H1 (cell line): ENCODE results near the gene TBC1D24. TPM values are rescaled to one million over a fixed set of nuclear protein-coding genes. Genes with fewer than 3 reads are reported as not detected.

ENCODE experiments used
- CHD1 ChIP-seq: IDR thresholded peaks from 2 replicates; pipeline ENCODE4 v1.6.1; 2012; ENCODE audit warnings: low read depth, low read length, improper control_type of control experiment
- CREB1 ChIP-seq: IDR thresholded peaks from 2 replicates; pipeline ENCODE4 v1.6.1; 2012; ENCODE audit warnings: inconsistent platforms
- EZH2 ChIP-seq: fragments of 200-600 bp; sonication (generic); IDR thresholded peaks from 2 replicates; pipeline ENCODE4 v1.7.1; 2012; ENCODE audit warnings: low read depth, mild to moderate bottlenecking, moderate library complexity, low read length, inconsistent platforms; ENCODE audit not compliant: severe bottlenecking
- GABPA ChIP-seq: IDR thresholded peaks from 2 replicates; pipeline ENCODE4 v1.6.1; 2011; ENCODE audit warnings: mild to moderate bottlenecking, low read length, moderate library complexity, borderline replicate concordance; ENCODE audit not compliant: insufficient read depth
- KDM5A ChIP-seq: fragments of 200-600 bp; IDR thresholded peaks from 2 replicates; pipeline ENCODE4 v1.7.1; 2012; ENCODE audit warnings: mild to moderate bottlenecking, low read length, inconsistent platforms, mixed read lengths
- POLR2A ChIP-seq, 2 experiments: IDR thresholded peaks; 1 replicate in 1 of 2; 2 replicates in 1 of 2; pipeline ENCODE4 v1.6.1; 2011; ENCODE audit warnings: low read depth in 2 of 2, low read length in 2 of 2, mild to moderate bottlenecking in 2 of 2; ENCODE audit errors: control extremely low read depth in 1 of 2
- POLR2AphosphoS5 ChIP-seq: IDR thresholded peaks from 2 replicates; pipeline ENCODE4 v1.6.1; 2011; ENCODE audit warnings: low read depth, low read length
- RNF2 ChIP-seq: fragments of 200-900, 300-1000 bp; sonication (generic); IDR thresholded peaks from 2 replicates; pipeline ENCODE4 v1.7.1; 2016; ENCODE audit warnings: borderline replicate concordance, low read depth, mild to moderate bottlenecking, antibody characterized with exemption, low read length; ENCODE audit not compliant: poor library complexity, severe bottlenecking; ENCODE audit errors: missing control alignments
- SIRT6 ChIP-seq: IDR thresholded peaks from one replicate; pipeline ENCODE4 v1.7.1; 2012; ENCODE audit warnings: low read length, inconsistent platforms
- ZNF274 ChIP-seq: IDR thresholded peaks from 2 replicates; pipeline ENCODE4 v1.7.0; 2012; ENCODE audit warnings: low read length, borderline replicate concordance; ENCODE audit errors: extremely low read depth
- polyA plus RNA-seq, 7 experiments: library from polyadenylated mRNA; depleted of rRNA in 3 of 7; stranded (reverse) in 5 of 7; unstranded in 2 of 7; fragments of >200 nt in 5 of 7; fragments of 200-250 nt in 2 of 7; gene quantifications; 1 replicate in 5 of 7; 2 replicates in 1 of 7; 4 replicates in 1 of 7; pipeline versions ENCODE4 v1.2.1 to v1.2.3, GENCODE V29; 2011 to 2013; ENCODE audit warnings: missing spikeins in 2 of 7, mixed read lengths in 2 of 7
- total RNA-seq: library from RNA; stranded (reverse); fragmentation: NEBNext Ultra II Directional; extraction: Animal tissue kit (Norgen Biotek cat#: 25700); gene quantifications from 2 replicates; pipeline ENCODE4 v1.2.1, GENCODE V29; 2021
- TF ChIP-seq, protein P1 (sequence below): fragments of 300-600 bp; sonication (generic); IDR thresholded peaks from 2 replicates; pipeline ENCODE4 v1.7.1; 2012; ENCODE audit warnings: low read length, moderate library complexity, mild to moderate bottlenecking, inconsistent platforms; ENCODE audit not compliant: insufficient replicate concordance
- TF ChIP-seq, protein P2 (sequence below): IDR thresholded peaks from 2 replicates; pipeline ENCODE4 v1.6.1; 2011; ENCODE audit warnings: low read depth, mild to moderate bottlenecking, low read length; ENCODE audit not compliant: insufficient read depth

TBC1D24 gene
- total and polyA plus RNA-seq, 2 of the 8 experiments (the other 6 are each of a cell fraction or from before 2014, with no cell fraction given): 8.7 to 21.5 TPM

DNA sequence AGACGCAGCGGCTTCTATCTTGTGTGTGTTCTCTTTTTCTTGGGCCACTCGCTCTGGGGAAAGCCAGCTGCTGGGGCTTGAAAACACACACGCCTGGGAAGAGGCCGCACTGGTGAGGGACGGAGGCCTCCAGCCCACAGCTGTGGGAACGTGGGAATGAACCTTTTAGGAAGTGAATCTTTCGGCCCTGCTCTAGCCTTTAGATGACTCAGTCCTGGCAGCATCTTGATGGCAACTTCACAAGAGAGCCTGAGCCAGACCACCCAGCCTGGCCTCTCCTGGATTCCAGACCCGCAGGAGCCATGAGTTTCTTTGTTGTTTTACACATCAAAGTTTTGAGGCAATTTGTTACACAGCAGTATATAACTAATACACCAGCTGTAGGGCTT, 60.7 kb downstream of the TBC1D24 start (continued):
- TF ChIP-seq, protein P1, sequence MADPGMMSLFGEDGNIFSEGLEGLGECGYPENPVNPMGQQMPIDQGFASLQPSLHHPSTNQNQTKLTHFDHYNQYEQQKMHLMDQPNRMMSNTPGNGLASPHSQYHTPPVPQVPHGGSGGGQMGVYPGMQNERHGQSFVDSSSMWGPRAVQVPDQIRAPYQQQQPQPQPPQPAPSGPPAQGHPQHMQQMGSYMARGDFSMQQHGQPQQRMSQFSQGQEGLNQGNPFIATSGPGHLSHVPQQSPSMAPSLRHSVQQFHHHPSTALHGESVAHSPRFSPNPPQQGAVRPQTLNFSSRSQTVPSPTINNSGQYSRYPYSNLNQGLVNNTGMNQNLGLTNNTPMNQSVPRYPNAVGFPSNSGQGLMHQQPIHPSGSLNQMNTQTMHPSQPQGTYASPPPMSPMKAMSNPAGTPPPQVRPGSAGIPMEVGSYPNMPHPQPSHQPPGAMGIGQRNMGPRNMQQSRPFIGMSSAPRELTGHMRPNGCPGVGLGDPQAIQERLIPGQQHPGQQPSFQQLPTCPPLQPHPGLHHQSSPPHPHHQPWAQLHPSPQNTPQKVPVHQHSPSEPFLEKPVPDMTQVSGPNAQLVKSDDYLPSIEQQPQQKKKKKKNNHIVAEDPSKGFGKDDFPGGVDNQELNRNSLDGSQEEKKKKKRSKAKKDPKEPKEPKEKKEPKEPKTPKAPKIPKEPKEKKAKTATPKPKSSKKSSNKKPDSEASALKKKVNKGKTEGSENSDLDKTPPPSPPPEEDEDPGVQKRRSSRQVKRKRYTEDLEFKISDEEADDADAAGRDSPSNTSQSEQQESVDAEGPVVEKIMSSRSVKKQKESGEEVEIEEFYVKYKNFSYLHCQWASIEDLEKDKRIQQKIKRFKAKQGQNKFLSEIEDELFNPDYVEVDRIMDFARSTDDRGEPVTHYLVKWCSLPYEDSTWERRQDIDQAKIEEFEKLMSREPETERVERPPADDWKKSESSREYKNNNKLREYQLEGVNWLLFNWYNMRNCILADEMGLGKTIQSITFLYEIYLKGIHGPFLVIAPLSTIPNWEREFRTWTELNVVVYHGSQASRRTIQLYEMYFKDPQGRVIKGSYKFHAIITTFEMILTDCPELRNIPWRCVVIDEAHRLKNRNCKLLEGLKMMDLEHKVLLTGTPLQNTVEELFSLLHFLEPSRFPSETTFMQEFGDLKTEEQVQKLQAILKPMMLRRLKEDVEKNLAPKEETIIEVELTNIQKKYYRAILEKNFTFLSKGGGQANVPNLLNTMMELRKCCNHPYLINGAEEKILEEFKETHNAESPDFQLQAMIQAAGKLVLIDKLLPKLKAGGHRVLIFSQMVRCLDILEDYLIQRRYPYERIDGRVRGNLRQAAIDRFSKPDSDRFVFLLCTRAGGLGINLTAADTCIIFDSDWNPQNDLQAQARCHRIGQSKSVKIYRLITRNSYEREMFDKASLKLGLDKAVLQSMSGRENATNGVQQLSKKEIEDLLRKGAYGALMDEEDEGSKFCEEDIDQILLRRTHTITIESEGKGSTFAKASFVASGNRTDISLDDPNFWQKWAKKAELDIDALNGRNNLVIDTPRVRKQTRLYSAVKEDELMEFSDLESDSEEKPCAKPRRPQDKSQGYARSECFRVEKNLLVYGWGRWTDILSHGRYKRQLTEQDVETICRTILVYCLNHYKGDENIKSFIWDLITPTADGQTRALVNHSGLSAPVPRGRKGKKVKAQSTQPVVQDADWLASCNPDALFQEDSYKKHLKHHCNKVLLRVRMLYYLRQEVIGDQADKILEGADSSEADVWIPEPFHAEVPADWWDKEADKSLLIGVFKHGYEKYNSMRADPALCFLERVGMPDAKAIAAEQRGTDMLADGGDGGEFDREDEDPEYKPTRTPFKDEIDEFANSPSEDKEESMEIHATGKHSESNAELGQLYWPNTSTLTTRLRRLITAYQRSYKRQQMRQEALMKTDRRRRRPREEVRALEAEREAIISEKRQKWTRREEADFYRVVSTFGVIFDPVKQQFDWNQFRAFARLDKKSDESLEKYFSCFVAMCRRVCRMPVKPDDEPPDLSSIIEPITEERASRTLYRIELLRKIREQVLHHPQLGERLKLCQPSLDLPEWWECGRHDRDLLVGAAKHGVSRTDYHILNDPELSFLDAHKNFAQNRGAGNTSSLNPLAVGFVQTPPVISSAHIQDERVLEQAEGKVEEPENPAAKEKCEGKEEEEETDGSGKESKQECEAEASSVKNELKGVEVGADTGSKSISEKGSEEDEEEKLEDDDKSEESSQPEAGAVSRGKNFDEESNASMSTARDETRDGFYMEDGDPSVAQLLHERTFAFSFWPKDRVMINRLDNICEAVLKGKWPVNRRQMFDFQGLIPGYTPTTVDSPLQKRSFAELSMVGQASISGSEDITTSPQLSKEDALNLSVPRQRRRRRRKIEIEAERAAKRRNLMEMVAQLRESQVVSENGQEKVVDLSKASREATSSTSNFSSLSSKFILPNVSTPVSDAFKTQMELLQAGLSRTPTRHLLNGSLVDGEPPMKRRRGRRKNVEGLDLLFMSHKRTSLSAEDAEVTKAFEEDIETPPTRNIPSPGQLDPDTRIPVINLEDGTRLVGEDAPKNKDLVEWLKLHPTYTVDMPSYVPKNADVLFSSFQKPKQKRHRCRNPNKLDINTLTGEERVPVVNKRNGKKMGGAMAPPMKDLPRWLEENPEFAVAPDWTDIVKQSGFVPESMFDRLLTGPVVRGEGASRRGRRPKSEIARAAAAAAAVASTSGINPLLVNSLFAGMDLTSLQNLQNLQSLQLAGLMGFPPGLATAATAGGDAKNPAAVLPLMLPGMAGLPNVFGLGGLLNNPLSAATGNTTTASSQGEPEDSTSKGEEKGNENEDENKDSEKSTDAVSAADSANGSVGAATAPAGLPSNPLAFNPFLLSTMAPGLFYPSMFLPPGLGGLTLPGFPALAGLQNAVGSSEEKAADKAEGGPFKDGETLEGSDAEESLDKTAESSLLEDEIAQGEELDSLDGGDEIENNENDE: no peak
- TF ChIP-seq SIRT6: no peak
- no peak for TF ChIP-seq POLR2AphosphoS5
- TF ChIP-seq, protein P2, sequence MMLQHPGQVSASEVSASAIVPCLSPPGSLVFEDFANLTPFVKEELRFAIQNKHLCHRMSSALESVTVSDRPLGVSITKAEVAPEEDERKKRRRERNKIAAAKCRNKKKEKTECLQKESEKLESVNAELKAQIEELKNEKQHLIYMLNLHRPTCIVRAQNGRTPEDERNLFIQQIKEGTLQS: no peak
- TF ChIP-seq POLR2A (IDR thresholded peaks at IDR 0.05; ENCODE audit: control extremely low read depth in 1 of 2, low read depth in 2 of 2, low read length in 2 of 2): no peak
- no peak for TF ChIP-seq ZNF274
- no peak for TF ChIP-seq CHD1
- no peak for TF ChIP-seq KDM5A
- TF ChIP-seq CREB1: no peak
- TF ChIP-seq GABPA: no peak
- TF ChIP-seq RNF2: no peak
- TF ChIP-seq EZH2: no peak
